ENCODE measurements around the gene TOP1. TPM values are rescaled to one million over a fixed set of nuclear protein-coding genes. Genes with fewer than 3 reads are reported as not detected.

The TOP1 gene
- total RNA-seq, 1 donor: 12.0 TPM

DNA sequence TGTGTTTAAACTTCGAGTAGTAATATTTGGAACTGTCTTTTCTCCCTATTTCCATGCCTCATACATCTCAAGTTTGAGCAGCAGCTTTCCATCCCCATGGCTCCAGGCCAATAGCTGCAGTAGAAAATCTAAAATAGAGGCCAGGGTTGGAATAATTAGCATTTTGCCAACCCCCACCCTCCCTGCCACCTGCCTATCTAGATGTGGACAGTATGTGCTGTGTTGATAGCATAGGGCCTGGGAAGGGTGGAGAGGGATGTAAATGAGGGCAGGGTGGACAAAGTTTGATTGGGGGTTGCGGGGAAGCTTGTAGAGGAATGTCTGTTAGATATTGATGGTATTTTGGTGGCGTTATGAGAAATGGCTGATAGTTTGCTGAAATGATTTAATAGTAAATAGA is 5.6 kb downstream of the TOP1 start:
- no peak overlapping the region for H3K4me3 ChIP-seq (ENCODE audit: low read depth, low read length)
- TF ChIP-seq, protein P1, sequence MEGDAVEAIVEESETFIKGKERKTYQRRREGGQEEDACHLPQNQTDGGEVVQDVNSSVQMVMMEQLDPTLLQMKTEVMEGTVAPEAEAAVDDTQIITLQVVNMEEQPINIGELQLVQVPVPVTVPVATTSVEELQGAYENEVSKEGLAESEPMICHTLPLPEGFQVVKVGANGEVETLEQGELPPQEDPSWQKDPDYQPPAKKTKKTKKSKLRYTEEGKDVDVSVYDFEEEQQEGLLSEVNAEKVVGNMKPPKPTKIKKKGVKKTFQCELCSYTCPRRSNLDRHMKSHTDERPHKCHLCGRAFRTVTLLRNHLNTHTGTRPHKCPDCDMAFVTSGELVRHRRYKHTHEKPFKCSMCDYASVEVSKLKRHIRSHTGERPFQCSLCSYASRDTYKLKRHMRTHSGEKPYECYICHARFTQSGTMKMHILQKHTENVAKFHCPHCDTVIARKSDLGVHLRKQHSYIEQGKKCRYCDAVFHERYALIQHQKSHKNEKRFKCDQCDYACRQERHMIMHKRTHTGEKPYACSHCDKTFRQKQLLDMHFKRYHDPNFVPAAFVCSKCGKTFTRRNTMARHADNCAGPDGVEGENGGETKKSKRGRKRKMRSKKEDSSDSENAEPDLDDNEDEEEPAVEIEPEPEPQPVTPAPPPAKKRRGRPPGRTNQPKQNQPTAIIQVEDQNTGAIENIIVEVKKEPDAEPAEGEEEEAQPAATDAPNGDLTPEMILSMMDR (IDR thresholded peaks at IDR 0.05; ENCODE audit: insufficient read depth, low read length): no peak
- DNase-seq (ENCODE audit: low read depth): no peak

DNA sequence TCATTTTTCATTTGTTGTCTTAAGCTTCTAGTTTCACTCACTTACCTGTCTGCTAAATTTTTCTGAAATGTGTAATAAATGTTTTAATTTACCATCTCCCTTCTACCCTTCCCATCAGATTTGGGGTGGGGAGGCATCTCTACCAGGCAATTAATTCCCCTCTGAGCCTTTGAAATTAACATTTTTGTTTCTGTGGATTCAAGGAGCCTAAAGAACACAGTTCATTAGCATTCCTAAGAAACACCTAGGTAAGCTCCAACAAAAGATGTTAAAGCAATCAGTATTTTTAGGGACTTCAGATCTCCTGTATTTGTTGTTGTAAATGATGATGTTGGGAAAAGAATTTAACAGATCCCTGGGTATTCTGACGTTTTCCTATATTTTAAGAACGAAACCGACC is 6.6 kb downstream of the TOP1 start:
- H3K4me3 ChIP-seq (ENCODE audit: low read depth, low read length): no peak overlapping the region
- TF ChIP-seq, protein P1 (IDR thresholded peaks at IDR 0.05; ENCODE audit: insufficient read depth, low read length): no peak
- DNase-seq (ENCODE audit: low read depth): no peak

DNA sequence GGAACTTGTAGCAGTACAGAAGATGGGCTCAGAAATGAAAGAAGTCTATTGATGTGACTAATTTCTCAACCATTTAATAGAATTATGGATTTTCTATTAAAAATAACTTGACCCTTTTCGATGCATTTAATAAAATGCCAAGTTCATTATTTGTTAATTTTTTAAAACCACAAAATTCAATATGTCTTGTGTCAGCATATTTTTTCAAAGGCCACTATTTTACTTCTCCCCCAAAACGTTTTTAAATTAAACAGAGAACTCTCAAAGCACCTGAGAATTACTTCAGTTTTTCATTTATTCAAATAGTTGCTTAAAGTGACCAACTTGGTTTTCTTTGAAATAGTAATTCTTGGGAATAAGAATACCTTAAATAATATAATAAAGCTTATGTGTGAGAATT is 8.6 kb downstream of the TOP1 start:
- no peak for DNase-seq (ENCODE audit: low read depth)
- TF ChIP-seq, protein P1 (IDR thresholded peaks at IDR 0.05; ENCODE audit: insufficient read depth, low read length): no peak

DNA sequence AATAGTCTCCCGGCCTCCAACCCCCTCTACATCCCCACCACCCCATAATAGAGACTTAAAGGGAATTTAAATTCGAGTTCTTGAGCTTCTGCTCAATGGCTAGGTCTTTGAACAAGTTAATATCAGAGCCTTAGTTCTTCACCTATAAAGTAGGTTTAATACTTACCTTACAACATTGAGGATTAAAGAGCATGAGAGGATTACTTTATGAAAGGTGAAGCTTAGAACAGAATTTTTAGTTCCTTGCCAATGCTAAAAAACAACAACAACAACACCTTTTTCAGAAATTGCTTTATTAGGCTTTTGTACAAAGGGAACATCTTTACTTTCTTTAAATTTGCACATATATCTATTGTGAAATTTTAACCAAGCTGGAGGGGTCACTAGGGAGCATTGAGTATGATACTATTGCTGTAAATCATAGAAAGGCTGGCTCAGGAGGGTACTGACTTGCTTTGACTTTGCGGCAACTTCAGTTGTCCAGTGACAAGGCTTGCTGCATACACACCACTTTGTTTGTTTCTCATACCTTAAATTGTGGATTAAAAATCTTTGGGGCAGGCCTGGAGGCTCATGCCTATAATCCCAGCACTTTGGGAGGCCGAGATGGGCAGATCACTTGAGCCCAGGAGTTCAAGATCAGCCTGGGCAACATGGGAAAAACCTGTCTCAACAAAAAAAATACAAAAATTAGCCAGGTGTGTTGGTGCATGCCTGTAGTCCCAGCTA is 9.7 kb downstream of the TOP1 start:
- DNase-seq (ENCODE audit: low read depth): no peak
- no peak overlapping the region for H3K4me3 ChIP-seq (ENCODE audit: low read depth, low read length)
- TF ChIP-seq, protein P1 (IDR thresholded peaks at IDR 0.05; ENCODE audit: insufficient read depth, low read length): no peak

More for the DNA sequence above, 8.6 kb downstream of the TOP1 start:
- no peak overlapping the region for H3K4me3 ChIP-seq (ENCODE audit: low read depth, low read length)

DNA sequence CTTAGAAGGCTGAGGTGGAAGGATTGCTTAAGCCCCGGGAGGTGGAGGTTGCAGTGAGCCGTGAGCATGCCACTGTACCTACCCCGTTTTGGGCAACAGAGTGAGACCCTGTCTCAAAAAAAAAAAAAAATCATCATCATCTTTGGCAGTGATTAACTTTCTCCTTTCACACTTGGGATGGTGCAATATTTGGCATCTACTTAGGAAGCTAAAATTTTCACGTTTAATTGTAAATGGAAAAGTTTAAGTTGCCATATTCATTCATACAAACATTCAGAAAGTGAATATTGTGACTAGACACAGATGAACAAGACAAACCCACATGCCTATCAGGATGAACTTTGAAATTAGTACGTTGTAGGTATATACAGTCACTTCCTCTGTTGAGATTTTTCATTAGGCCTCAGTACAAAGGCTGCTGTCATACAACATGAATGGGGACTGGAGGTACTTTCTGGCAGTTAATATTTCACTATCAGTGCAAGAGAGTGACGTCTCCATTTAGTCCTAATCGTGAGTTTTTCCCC is 10.3 kb downstream of the TOP1 start:
- TF ChIP-seq, protein P1 (IDR thresholded peaks at IDR 0.05; ENCODE audit: insufficient read depth, low read length): no peak
- H3K4me3 ChIP-seq (ENCODE audit: low read depth, low read length): no peak overlapping the region
- no peak for DNase-seq (ENCODE audit: low read depth)

DNA sequence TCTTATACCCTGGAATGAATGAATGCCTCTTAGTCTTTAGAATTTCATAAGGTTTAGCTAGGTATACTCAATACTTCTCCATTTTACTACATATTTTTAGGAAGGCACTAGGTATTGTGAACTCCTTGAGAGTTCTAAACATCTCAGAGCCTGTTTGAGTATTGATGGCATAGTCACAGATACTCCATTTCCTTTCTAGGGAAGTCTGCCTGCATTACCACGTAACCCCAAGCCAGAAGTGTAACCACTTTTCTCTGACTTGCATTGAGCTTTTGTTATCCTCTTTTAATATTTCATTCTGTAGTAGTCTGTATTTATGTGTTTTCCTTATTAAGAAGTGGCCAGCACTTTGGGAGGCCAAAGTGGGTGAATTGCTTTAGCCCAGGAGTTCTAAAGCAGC is 12.2 kb downstream of the TOP1 start:
- no peak overlapping the region for H3K4me3 ChIP-seq (ENCODE audit: low read depth, low read length)
- TF ChIP-seq, protein P1 (IDR thresholded peaks at IDR 0.05; ENCODE audit: insufficient read depth, low read length): no peak
- no peak for DNase-seq (ENCODE audit: low read depth)

Measured in fibroblast of the aortic adventitia (primary cell).